ENCODE measurements around the gene TMEM53.
A peak's percentile ranks its signal among the peaks of the same experiment; 100 is the strongest.

DNA sequence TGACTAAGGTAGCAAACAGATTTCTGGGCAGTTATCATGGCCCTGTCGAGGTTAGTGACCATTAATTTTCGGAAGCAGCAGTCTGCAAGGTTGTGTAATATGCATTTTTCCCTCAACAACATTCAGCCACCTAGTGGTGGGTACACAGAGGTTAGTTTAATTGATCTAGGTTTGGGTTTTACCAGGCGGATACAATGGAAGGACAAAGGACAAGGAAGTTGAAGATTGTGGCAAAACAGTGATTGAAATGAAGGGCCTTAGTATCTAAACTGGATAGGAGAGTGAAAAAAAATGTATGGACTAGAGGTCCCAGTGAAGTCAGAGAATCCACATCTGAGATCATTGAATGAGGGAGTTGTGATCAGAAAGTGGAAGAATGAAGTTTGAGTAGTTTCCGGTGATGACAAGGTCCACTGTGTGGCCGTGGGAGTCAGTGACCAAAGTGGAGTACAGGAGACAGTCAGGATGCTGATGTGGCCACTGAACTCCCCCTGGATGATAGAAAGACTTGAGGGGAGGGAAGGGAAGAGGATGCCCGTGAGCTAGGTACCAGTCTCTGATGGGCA lies 3.0 kb upstream of the TMEM53 start:
- TF ChIP-seq, protein P1, sequence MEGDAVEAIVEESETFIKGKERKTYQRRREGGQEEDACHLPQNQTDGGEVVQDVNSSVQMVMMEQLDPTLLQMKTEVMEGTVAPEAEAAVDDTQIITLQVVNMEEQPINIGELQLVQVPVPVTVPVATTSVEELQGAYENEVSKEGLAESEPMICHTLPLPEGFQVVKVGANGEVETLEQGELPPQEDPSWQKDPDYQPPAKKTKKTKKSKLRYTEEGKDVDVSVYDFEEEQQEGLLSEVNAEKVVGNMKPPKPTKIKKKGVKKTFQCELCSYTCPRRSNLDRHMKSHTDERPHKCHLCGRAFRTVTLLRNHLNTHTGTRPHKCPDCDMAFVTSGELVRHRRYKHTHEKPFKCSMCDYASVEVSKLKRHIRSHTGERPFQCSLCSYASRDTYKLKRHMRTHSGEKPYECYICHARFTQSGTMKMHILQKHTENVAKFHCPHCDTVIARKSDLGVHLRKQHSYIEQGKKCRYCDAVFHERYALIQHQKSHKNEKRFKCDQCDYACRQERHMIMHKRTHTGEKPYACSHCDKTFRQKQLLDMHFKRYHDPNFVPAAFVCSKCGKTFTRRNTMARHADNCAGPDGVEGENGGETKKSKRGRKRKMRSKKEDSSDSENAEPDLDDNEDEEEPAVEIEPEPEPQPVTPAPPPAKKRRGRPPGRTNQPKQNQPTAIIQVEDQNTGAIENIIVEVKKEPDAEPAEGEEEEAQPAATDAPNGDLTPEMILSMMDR (IDR thresholded peaks at IDR 0.05) = peak; percentile 75; the same call in 1 of the 2 replicates
- TF ChIP-seq POLR2AphosphoS5 (IDR thresholded peaks at IDR 0.05; ENCODE audit: low read depth, low read length) = no peak
